H9 (cell line): ENCODE measurements around the gene HEMGN. TPM values are rescaled to one million over a fixed set of nuclear protein-coding genes. Genes with fewer than 3 reads are reported as not detected.

Experiments used
- DNase-seq: peaks from one replicate; pipeline ENCODE4 v3.0.0-alpha.2; 2017
- H2AFZ ChIP-seq: one replicate; pipeline ENCODE4 v1.6.1; 2013; ENCODE audit warnings: mild to moderate bottlenecking, low read length, control low read depth, moderate library complexity
- H2AK5ac ChIP-seq: 2 replicates; pipeline ENCODE4 v1.6.1; 2013; ENCODE audit warnings: low read length, control low read depth, mixed read lengths; ENCODE audit not compliant: insufficient read length
- H2BK120ac ChIP-seq: one replicate; pipeline ENCODE4 v1.6.1; 2013; ENCODE audit warnings: low read depth, mild to moderate bottlenecking, low read length, control low read depth, inconsistent platforms; ENCODE audit not compliant: poor library complexity, severe bottlenecking
- H2BK12ac ChIP-seq: 2 replicates; pipeline ENCODE4 v1.6.1; 2013; ENCODE audit warnings: low read length, control low read depth, mixed read lengths, low read depth; ENCODE audit not compliant: insufficient read length
- H2BK15ac ChIP-seq: 2 replicates; pipeline ENCODE4 v1.6.1; 2013; ENCODE audit warnings: low read depth, low read length, control low read depth
- H2BK20ac ChIP-seq: one replicate; pipeline ENCODE4 v1.6.1; 2013; ENCODE audit warnings: low read depth, mild to moderate bottlenecking, low read length, control low read depth, inconsistent platforms; ENCODE audit not compliant: poor library complexity, severe bottlenecking
- H2BK5ac ChIP-seq: 2 replicates; pipeline ENCODE4 v1.6.1; 2013; ENCODE audit warnings: low read length, control low read depth, mixed read lengths; ENCODE audit not compliant: insufficient read length
- H3K14ac ChIP-seq: 2 replicates; pipeline ENCODE4 v1.6.1; 2013; ENCODE audit warnings: low read length, control low read depth; ENCODE audit not compliant: insufficient read depth
- H3K18ac ChIP-seq: 2 replicates; pipeline ENCODE4 v1.6.1; 2013; ENCODE audit warnings: low read depth, mild to moderate bottlenecking, mixed read lengths, low read length, control low read depth; ENCODE audit not compliant: insufficient read length
- H3K23ac ChIP-seq: 2 replicates; pipeline ENCODE4 v1.6.1; 2013; ENCODE audit warnings: low read length, control low read depth, mixed read lengths, low read depth; ENCODE audit not compliant: insufficient read length
- H3K23me2 ChIP-seq: 2 replicates; pipeline ENCODE4 v1.6.1; 2013; ENCODE audit warnings: low read depth, mild to moderate bottlenecking, mixed read lengths, low read length, control low read depth; ENCODE audit not compliant: insufficient read length, poor library complexity, severe bottlenecking
- H3K27ac ChIP-seq: 2 replicates; pipeline ENCODE4 v1.5.1; 2013; ENCODE audit warnings: low read length, control low read depth, mixed read lengths, low read depth; ENCODE audit not compliant: insufficient read length
- H3K27me3 ChIP-seq: 2 replicates; pipeline ENCODE4 v1.6.1; 2013; ENCODE audit warnings: low read length, control low read depth, inconsistent platforms; ENCODE audit not compliant: insufficient read depth
- H3K4ac ChIP-seq: 2 replicates; pipeline ENCODE4 v1.6.1; 2013; ENCODE audit warnings: low read depth, mild to moderate bottlenecking, control low read depth, inconsistent platforms, low read length, moderate library complexity
- H3K4me1 ChIP-seq: 2 replicates; pipeline ENCODE4 v1.6.1; 2013; ENCODE audit warnings: low read length, control low read depth, inconsistent platforms; ENCODE audit not compliant: insufficient read depth
- H3K4me2 ChIP-seq: 2 replicates; pipeline ENCODE4 v1.6.1; 2013; ENCODE audit warnings: low read length, control low read depth, mixed read lengths; ENCODE audit not compliant: insufficient read length, insufficient read depth
- H3K56ac ChIP-seq: 2 replicates; pipeline ENCODE4 v1.6.1; 2013; ENCODE audit warnings: low read depth, mild to moderate bottlenecking, mixed read lengths, low read length, control low read depth; ENCODE audit not compliant: insufficient read length
- H3K79me1 ChIP-seq: 2 replicates; pipeline ENCODE4 v1.6.1; 2013; ENCODE audit warnings: low read depth, mild to moderate bottlenecking, moderate library complexity, low read length, control low read depth, inconsistent platforms; ENCODE audit not compliant: insufficient read depth, poor library complexity, severe bottlenecking
- H3K79me2 ChIP-seq: 2 replicates; pipeline ENCODE4 v1.6.1; 2013; ENCODE audit warnings: low read length, control low read depth, inconsistent platforms; ENCODE audit not compliant: insufficient read depth
- H3K9ac ChIP-seq: 2 replicates; pipeline ENCODE4 v1.6.1; 2013; ENCODE audit warnings: low read length, control low read depth, mixed read lengths; ENCODE audit not compliant: insufficient read length; ENCODE audit errors: extremely low read depth
- H3K9me3 ChIP-seq: one replicate; pipeline ENCODE4 v1.6.1; 2013; ENCODE audit warnings: low read depth, low read length, inconsistent platforms; ENCODE audit not compliant: control insufficient read depth
- H3T11ph ChIP-seq: one replicate; pipeline ENCODE4 v1.6.1; 2013; ENCODE audit warnings: mild to moderate bottlenecking, low read length, control low read depth, inconsistent platforms
- H4K20me1 ChIP-seq: one replicate; pipeline ENCODE4 v1.6.1; 2013; ENCODE audit not compliant: control insufficient read depth, insufficient read length, insufficient read depth
- H4K5ac ChIP-seq: 2 replicates; pipeline ENCODE4 v1.6.1; 2013; ENCODE audit warnings: low read depth, mild to moderate bottlenecking, mixed read lengths, low read length, control low read depth; ENCODE audit not compliant: insufficient read length
- H4K8ac ChIP-seq: replicated peaks from 2 replicates; pipeline ENCODE4 v1.6.1; 2013; ENCODE audit warnings: low read length, control low read depth, mixed read lengths, low read depth; ENCODE audit not compliant: insufficient read length
- H4K91ac ChIP-seq: 2 replicates; pipeline ENCODE4 v1.6.1; 2013; ENCODE audit warnings: low read depth, mild to moderate bottlenecking, moderate library complexity, mixed read lengths, low read length, control low read depth; ENCODE audit not compliant: insufficient read length
- H3K27ac Mint-ChIP-seq, 3 experiments: 2 replicates in 2 of 3; 3 replicates in 1 of 3; pipeline ENCODE4 v1.8.0; 2020 to 2021; ENCODE audit warnings: mixed read lengths in 3 of 3, mild to moderate bottlenecking in 1 of 3, moderate library complexity in 1 of 3
- H3K27me3 Mint-ChIP-seq: 2 replicates; pipeline ENCODE4 v1.8.0; 2021; ENCODE audit warnings: low read depth, mild to moderate bottlenecking, moderate library complexity, mixed read lengths
- H3K36me3 Mint-ChIP-seq, 3 experiments: 2 replicates in 2 of 3; 3 replicates in 1 of 3; pipeline ENCODE4 v1.8.0; 2020 to 2021; ENCODE audit warnings: low read depth in 3 of 3, mixed read lengths in 3 of 3; ENCODE audit not compliant: insufficient read depth in 1 of 3
- H3K4me1 Mint-ChIP-seq, 2 experiments: 2 replicates each; pipeline ENCODE4 v1.8.0; 2020; ENCODE audit warnings: mixed read lengths in 2 of 2
- H3K4me3 Mint-ChIP-seq, 2 experiments: 2 replicates in 1 of 2; 3 replicates in 1 of 2; pipeline ENCODE4 v1.8.0; 2020 to 2021; ENCODE audit warnings: mild to moderate bottlenecking in 2 of 2, mixed read lengths in 2 of 2, moderate library complexity in 1 of 2
- H3K9me3 Mint-ChIP-seq, 2 experiments: 2 replicates in 1 of 2; 3 replicates in 1 of 2; pipeline ENCODE4 v1.8.0; 2020; ENCODE audit warnings: mild to moderate bottlenecking in 2 of 2, mixed read lengths in 2 of 2, moderate library complexity in 1 of 2
- WGBS: extraction: QIAGEN DNeasy Blood & Tissue Kit; methylation state at CpG from one replicate; pipeline ENCODE4 v1.1.7; 2013; ENCODE audit warnings: missing lambda C conversion rate, low lambda C conversion rate, mixed read lengths; ENCODE audit not compliant: insufficient read length; ENCODE audit errors: extremely low coverage; 5-methylcytosine and 5-hydroxymethylcytosine counted together
- total RNA-seq: library from RNA; stranded (reverse); gene quantifications from 2 replicates; pipeline ENCODE4 v1.2.1, GENCODE V29; 2021
- TF ChIP-seq, protein P1 (sequence below): fragments of 200-600 bp; sonication (generic); conservative IDR thresholded peaks from 3 replicates; pipeline ENCODE4 v1.8.0; 2021; ENCODE audit warnings: antibody characterized with exemption, mild to moderate bottlenecking

Gene HEMGN
- total RNA-seq, 1 experiment from 2014 or later: not detected

DNA sequence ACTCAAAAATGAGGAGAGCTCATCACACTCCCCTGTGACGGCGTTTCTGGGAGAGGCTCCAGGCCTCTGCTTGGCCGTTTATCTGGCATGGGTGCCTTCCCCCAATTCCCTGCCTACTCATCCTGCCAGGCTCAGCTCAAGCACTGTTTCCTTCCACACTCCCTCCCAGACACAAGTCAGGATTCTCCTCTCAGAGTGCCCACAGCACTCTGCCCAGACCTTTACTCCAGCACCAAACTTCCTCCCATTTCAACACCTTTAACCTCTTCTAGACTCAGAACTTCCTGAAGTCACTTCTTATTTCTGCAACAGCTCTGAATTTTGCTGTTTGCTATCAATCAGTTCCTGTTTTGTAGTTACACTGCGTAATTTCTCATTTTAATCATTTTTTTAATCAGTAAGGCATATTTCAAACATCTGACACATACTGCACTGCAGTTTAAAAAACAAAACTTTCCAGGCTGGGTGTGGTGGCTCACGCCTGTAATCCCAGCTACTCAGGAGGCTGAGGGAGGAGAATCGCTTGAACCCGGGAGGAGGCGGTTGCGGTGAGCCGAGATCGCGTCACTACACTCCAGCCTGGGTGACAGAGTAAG lies 31.6 kb downstream of the HEMGN start:
- no peak overlapping the region for H2BK120ac ChIP-seq
- no peak overlapping the region for H3T11ph ChIP-seq
- H3K79me1 ChIP-seq: no peaks in the 10 kb centered on the region
- H3K56ac ChIP-seq: no peak overlapping the region
- H3K79me2 ChIP-seq: no peaks in the 10 kb centered on the region
- Mint-ChIP-seq H3K4me1 (no peaks in the 10 kb centered on the region), H3K27ac (peak overlapping the region in 1 of 3 experiments; percentile 14; a peak in 1 of 7 replicates), H3K4me3 (no peak overlapping the region), H3K9me3 (no peaks in the 10 kb centered on the region), H3K36me3 (peaks cover 0 to 16% (median 6%) of the 10 kb centered on the region in 3 experiments; a peak in 2 of 7 replicates), H3K27me3 (no peaks in the 10 kb centered on the region)
- no peak overlapping the region for H3K27ac ChIP-seq
- H3K4ac ChIP-seq: no peak overlapping the region
- no peaks in the 10 kb centered on the region for H3K27me3 ChIP-seq
- H3K4me2 ChIP-seq: no peak overlapping the region
- H2BK15ac ChIP-seq: no peak overlapping the region
- no peak overlapping the region for H4K91ac ChIP-seq
- no peaks in the 10 kb centered on the region for H3K23me2 ChIP-seq
- no peak overlapping the region for H3K9ac ChIP-seq
- H3K9me3 ChIP-seq: no peaks in the 10 kb centered on the region
- H3K18ac ChIP-seq: no peak overlapping the region
- no peak overlapping the region for H2AFZ ChIP-seq
- WGBS: no CpG with 5 or more reads among the region's 12 CpGs
- no peak for DNase-seq
- no peaks in the 10 kb centered on the region for H4K20me1 ChIP-seq
- H2AK5ac ChIP-seq: no peak overlapping the region
- no peak overlapping the region for H2BK20ac ChIP-seq
- TF ChIP-seq, protein P1, sequence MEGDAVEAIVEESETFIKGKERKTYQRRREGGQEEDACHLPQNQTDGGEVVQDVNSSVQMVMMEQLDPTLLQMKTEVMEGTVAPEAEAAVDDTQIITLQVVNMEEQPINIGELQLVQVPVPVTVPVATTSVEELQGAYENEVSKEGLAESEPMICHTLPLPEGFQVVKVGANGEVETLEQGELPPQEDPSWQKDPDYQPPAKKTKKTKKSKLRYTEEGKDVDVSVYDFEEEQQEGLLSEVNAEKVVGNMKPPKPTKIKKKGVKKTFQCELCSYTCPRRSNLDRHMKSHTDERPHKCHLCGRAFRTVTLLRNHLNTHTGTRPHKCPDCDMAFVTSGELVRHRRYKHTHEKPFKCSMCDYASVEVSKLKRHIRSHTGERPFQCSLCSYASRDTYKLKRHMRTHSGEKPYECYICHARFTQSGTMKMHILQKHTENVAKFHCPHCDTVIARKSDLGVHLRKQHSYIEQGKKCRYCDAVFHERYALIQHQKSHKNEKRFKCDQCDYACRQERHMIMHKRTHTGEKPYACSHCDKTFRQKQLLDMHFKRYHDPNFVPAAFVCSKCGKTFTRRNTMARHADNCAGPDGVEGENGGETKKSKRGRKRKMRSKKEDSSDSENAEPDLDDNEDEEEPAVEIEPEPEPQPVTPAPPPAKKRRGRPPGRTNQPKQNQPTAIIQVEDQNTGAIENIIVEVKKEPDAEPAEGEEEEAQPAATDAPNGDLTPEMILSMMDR: no peak
- no peak overlapping the region for H4K5ac ChIP-seq
- no peak overlapping the region for H3K14ac ChIP-seq
- no peak overlapping the region for H4K8ac ChIP-seq
- no peak overlapping the region for H2BK5ac ChIP-seq
- no peaks in the 10 kb centered on the region for H3K4me1 ChIP-seq
- H2BK12ac ChIP-seq: no peak overlapping the region
- no peak overlapping the region for H3K23ac ChIP-seq
